Keratinocyte (primary cell): ENCODE results near the gene APRT. TPM values are rescaled to one million over a fixed set of nuclear protein-coding genes. Genes with fewer than 3 reads are reported as not detected.

ENCODE experiments used
- DNase-seq: peaks from one replicate; pipeline ENCODE4 v3.0.0-alpha.2; 2011; ENCODE audit warnings: low read depth, missing footprints, low spot score
- FAIRE-seq: peaks from 2 replicates; lab custom pipeline; 2011; peaks lifted over from hg19 to GRCh38; lab: Jason Lieb, UNC
- H2AFZ ChIP-seq: 2 replicates; pipeline ENCODE4 v1.6.0; 2012; ENCODE audit warnings: low read length, control low read depth, inconsistent platforms; ENCODE audit not compliant: control insufficient read depth
- H3K27ac ChIP-seq: 2 replicates; pipeline ENCODE4 v1.5.1; 2011; ENCODE audit warnings: low read length; ENCODE audit not compliant: control insufficient read depth, insufficient read depth
- H3K27me3 ChIP-seq: 3 replicates; pipeline ENCODE4 v1.6.0; 2011; ENCODE audit warnings: low read length; ENCODE audit not compliant: control insufficient read depth, insufficient read depth; ENCODE audit errors: extremely low read depth
- H3K36me3 ChIP-seq, 2 experiments: 2 replicates in 1 of 2; 3 replicates in 1 of 2; pipeline ENCODE4 v1.5.1; 2011; ENCODE audit warnings: low read length in 2 of 2, mild to moderate bottlenecking in 1 of 2; ENCODE audit not compliant: control insufficient read depth in 2 of 2, insufficient read depth in 2 of 2; ENCODE audit errors: extremely low read depth in 1 of 2
- H3K4me1 ChIP-seq: 3 replicates; pipeline ENCODE4 v1.5.1; 2011; ENCODE audit warnings: low read length; ENCODE audit not compliant: control insufficient read depth, insufficient read depth; ENCODE audit errors: extremely low read depth
- H3K4me2 ChIP-seq: 3 replicates; pipeline ENCODE4 v1.6.0; 2011; ENCODE audit warnings: low read depth, low read length; ENCODE audit not compliant: control insufficient read depth, insufficient read depth; ENCODE audit errors: extremely low read depth
- H3K4me3 ChIP-seq, 3 experiments: fragments of 200-600 bp in 1 of 3; sonication (generic) in 1 of 3; 2 replicates in 2 of 3; 3 replicates in 1 of 3; pipeline ENCODE4 v1.5.1; 2011 to 2016; ENCODE audit warnings: low read length in 3 of 3, mild to moderate bottlenecking in 3 of 3, control low read depth in 2 of 3, inconsistent platforms in 1 of 3, low read depth in 1 of 3, mixed read lengths in 1 of 3, mixed run types in 1 of 3, moderate library complexity in 1 of 3; ENCODE audit not compliant: control insufficient read depth in 2 of 3, insufficient read depth in 2 of 3; ENCODE audit errors: extremely low read depth in 1 of 3
- H3K79me2 ChIP-seq: 2 replicates; pipeline ENCODE4 v1.6.0; 2012; ENCODE audit warnings: low read length; ENCODE audit not compliant: control insufficient read depth, insufficient read depth
- H3K9ac ChIP-seq: 3 replicates; pipeline ENCODE4 v1.6.0; 2011; ENCODE audit warnings: low read length; ENCODE audit not compliant: control insufficient read depth, insufficient read depth; ENCODE audit errors: extremely low read depth
- H3K9me1 ChIP-seq: 3 replicates; pipeline ENCODE4 v1.6.0; 2011; ENCODE audit warnings: low read length; ENCODE audit not compliant: control insufficient read depth, insufficient read depth; ENCODE audit errors: extremely low read depth
- H3K9me3 ChIP-seq: 2 replicates; pipeline ENCODE4 v1.5.1; 2012; ENCODE audit warnings: low read depth, low read length; ENCODE audit not compliant: control insufficient read depth
- H4K20me1 ChIP-seq: 3 replicates; pipeline ENCODE4 v1.6.0; 2011; ENCODE audit warnings: low read length; ENCODE audit not compliant: control insufficient read depth, insufficient read depth; ENCODE audit errors: extremely low read depth
- CTCF ChIP-seq, 3 experiments: IDR thresholded peaks in 1 of 3; conservative IDR thresholded peaks in 1 of 3; optimal IDR thresholded peaks in 1 of 3; 2 replicates in 2 of 3; 3 replicates in 1 of 3; pipeline versions ENCODE3 to v1.5.1; 2011; ENCODE audit warnings: low read length in 3 of 3, mild to moderate bottlenecking in 3 of 3, moderate library complexity in 2 of 3, control low read depth in 1 of 3, inconsistent platforms in 1 of 3; ENCODE audit not compliant: insufficient read depth in 2 of 3; ENCODE audit errors: extremely low read depth in 1 of 3
- EZH2 ChIP-seq: IDR thresholded peaks from one replicate; pipeline ENCODE4 v1.6.1; 2012; ENCODE audit warnings: inconsistent platforms, mild to moderate bottlenecking, low read length, moderate library complexity
- dilution Hi-C: fragments of 300-500 bp; cut with MboI; formaldehyde crosslinking; loops from one replicate; pipeline ENCODE4 v1.7.0; 2020; ENCODE audit warnings: low sequenced_read_pairs; ENCODE audit not compliant: extremely low pct_ligation_motif_present
- polyA plus RNA-seq, 5 experiments: library from polyadenylated mRNA; depleted of rRNA in 3 of 5; stranded (reverse) in 3 of 5; stranded (forward) in 1 of 5; unstranded in 1 of 5; fragments of >200 nt; gene quantifications; 1 replicate in 1 of 5; 2 replicates in 3 of 5; 3 replicates in 1 of 5; pipeline versions ENCODE4 v1.2.1 to v1.2.3, GENCODE V29; 2011 to 2012; ENCODE audit warnings: missing spikeins in 2 of 5, low read depth in 1 of 5, low replicate concordance in 1 of 5

The APRT gene
- polyA plus RNA-seq, 1 donor (not counting 4 experiments of a cell fraction or from before 2014, with no cell fraction given): 106 TPM

DNA sequence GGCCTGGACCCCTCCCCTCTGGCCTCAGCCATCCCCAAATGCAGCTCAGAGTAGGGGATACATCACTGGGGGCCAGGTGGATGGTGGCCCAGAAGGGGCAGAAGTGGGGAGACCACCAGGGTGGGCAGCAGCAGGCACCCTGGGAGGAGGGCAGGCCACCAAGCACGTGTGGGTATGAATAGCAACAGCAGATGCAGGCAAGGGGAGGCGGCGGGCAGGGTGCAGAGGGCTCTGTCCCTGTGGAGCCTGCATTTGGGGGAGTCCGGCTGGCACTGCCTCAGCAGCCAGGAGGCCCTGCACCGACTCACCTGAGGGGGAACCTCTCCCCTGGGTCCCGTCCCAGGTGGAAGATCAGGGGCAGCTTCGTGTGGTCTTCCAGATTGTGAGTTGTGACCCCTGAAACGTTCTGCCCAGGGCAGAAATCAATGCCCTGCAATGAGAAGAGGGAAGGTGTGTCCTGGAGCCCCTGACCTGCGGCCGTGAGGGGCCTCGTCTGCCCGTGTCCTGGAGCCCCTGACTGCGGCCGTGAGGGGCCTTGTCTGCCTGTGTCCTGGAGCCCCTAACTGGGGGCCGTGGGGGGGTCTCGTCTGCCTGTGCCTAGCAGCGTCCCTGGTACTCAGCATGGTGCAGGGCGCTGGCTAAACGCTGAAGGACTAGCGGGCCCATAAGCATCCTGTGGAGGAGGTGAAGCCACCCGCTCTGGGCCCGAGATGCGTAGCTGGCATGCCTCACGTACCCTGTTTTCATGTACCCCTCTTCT, 10.7 kb upstream of the APRT start:
- no peak for TF ChIP-seq EZH2
- TF ChIP-seq CTCF (optimal IDR thresholded peaks at IDR 0.05 in 1 of 3, IDR thresholded peaks at IDR 0.05 in 1 of 3, conservative IDR thresholded peaks at IDR 0.05 in 1 of 3; ENCODE audit: extremely low read depth in 1 of 3, insufficient read depth in 2 of 3, low read length in 3 of 3): no peak
- no peak overlapping the region for H2AFZ ChIP-seq
- H3K4me2 ChIP-seq: no peak overlapping the region
- dilution Hi-C loops: no loop called here
- no peak overlapping the region for H3K4me3 ChIP-seq
- no peak for FAIRE-seq
- no peak overlapping the region for H3K27ac ChIP-seq
- no peak overlapping the region for H3K9ac ChIP-seq
- H3K79me2 ChIP-seq: no peaks in the 10 kb centered on the region
- no peaks in the 10 kb centered on the region for H3K27me3 ChIP-seq
- no peaks in the 10 kb centered on the region for H3K9me1 ChIP-seq
- H3K36me3 ChIP-seq: peaks cover 0 to 9% of the 10 kb centered on the region in 2 experiments
- DNase-seq: no peak
- no peaks in the 10 kb centered on the region for H3K9me3 ChIP-seq
- peaks cover 5% of the 10 kb centered on the region for H3K4me1 ChIP-seq
- H4K20me1 ChIP-seq: no peaks in the 10 kb centered on the region

GRCh38 chr16:88821168-88821850, 9.6 kb upstream of the APRT start:
- Histone ChIP-seq H3K27ac (no peak overlapping the region), H4K20me1 (no peaks in the 10 kb centered on the region), H3K9me1 (no peaks in the 10 kb centered on the region), H3K4me3 (no peak overlapping the region), H3K4me1 (peaks cover 15% of the 10 kb centered on the region), H3K9me3 (no peaks in the 10 kb centered on the region), H2AFZ (no peak overlapping the region), H3K4me2 (no peak overlapping the region), H3K9ac (no peak overlapping the region), H3K36me3 (peaks cover 0 to 9% of the 10 kb centered on the region in 2 experiments), H3K79me2 (no peaks in the 10 kb centered on the region), H3K27me3 (no peaks in the 10 kb centered on the region)
- dilution Hi-C loops: no loop called here
- no peak for TF ChIP-seq EZH2
- no peak for TF ChIP-seq CTCF (optimal IDR thresholded peaks at IDR 0.05 in 1 of 3, IDR thresholded peaks at IDR 0.05 in 1 of 3, conservative IDR thresholded peaks at IDR 0.05 in 1 of 3; ENCODE audit: extremely low read depth in 1 of 3, insufficient read depth in 2 of 3, low read length in 3 of 3)
- FAIRE-seq: no peak
- no peak for DNase-seq
